Measurements from ENCODE around the gene CD247.

The CD247 gene

GRCh38 chr1:167438171-167439138 is 79.9 kb downstream of the CD247 start:
- no peak for DNase-seq (ENCODE audit: low spot score)

- DNase-seq (ENCODE audit: low spot score), result no peak
These were observed 82.8 kb downstream of the CD247 start for GRCh38 chr1:167435484-167435883.

- DNase-seq (ENCODE audit: low spot score), result no peak
These were observed 84.0 kb downstream of the CD247 start for GRCh38 chr1:167434306-167434705.

GRCh38 chr1:167433884-167434283 is 84.4 kb downstream of the CD247 start:
- no peak for DNase-seq (ENCODE audit: low spot score)

- DNase-seq (ENCODE audit: low spot score), result no peak
These were observed 85.5 kb downstream of the CD247 start for GRCh38 chr1:167432780-167433179.

- DNase-seq (ENCODE audit: low spot score), result no peak
These were observed 86.2 kb downstream of the CD247 start for GRCh38 chr1:167431909-167432650.

- DNase-seq (ENCODE audit: low spot score), result no peak
These were observed 86.9 kb downstream of the CD247 start for GRCh38 chr1:167431261-167431908.

GRCh38 chr1:167430849-167431242 is 87.5 kb downstream of the CD247 start:
- DNase-seq (ENCODE audit: low spot score), result no peak

GRCh38 chr1:167430134-167430848 is 88.0 kb downstream of the CD247 start:
- no peak for DNase-seq (ENCODE audit: low spot score)

GRCh38 chr1:167429612-167430011 is 88.7 kb downstream of the CD247 start:
- no peak for DNase-seq (ENCODE audit: low spot score)

GRCh38 chr1:167428395-167428794 is 89.9 kb downstream of the CD247 start:
- DNase-seq (ENCODE audit: low spot score), result no peak

- DNase-seq (ENCODE audit: low spot score), result no peak
These were observed 90.5 kb downstream of the CD247 start for GRCh38 chr1:167427848-167428247.

GRCh38 chr1:167426716-167427115 is 91.6 kb downstream of the CD247 start:
- no peak for DNase-seq (ENCODE audit: low spot score)

- no peak for DNase-seq (ENCODE audit: low spot score)
These were observed 92.8 kb downstream of the CD247 start for GRCh38 chr1:167425482-167425881.

- DNase-seq (ENCODE audit: low spot score), result no peak
These were observed 94.4 kb downstream of the CD247 start for GRCh38 chr1:167423684-167424619.

- DNase-seq (ENCODE audit: low spot score), result no peak
These were observed 97.8 kb downstream of the CD247 start for GRCh38 chr1:167420510-167420909.

- no peak for DNase-seq (ENCODE audit: low spot score)
These were observed 99.1 kb downstream of the CD247 start for GRCh38 chr1:167419245-167419644.

GRCh38 chr1:167418391-167418790 is 99.9 kb downstream of the CD247 start:
- DNase-seq (ENCODE audit: low spot score), result no peak

- no peak for DNase-seq (ENCODE audit: low spot score)
These were observed 101.8 kb downstream of the CD247 start for GRCh38 chr1:167416506-167416905.

GRCh38 chr1:167413328-167413727 is 105.0 kb downstream of the CD247 start:
- no peak for DNase-seq (ENCODE audit: low spot score)

- no peak for DNase-seq (ENCODE audit: low spot score)
These were observed 105.4 kb downstream of the CD247 start for GRCh38 chr1:167412920-167413319.

Data from LoVo (cell line).